HG02642 (cell line): ENCODE results near the gene SYNDIG1.

Experiments
- ATAC-seq: cut with Tn5 transposase; IDR thresholded peaks from one replicate; pipeline ENCODE4 v1.9.1; 2021; ENCODE audit warnings: mild to moderate bottlenecking; ENCODE audit not compliant: unreplicated experiment, poor library complexity

SYNDIG1 gene

DNA sequence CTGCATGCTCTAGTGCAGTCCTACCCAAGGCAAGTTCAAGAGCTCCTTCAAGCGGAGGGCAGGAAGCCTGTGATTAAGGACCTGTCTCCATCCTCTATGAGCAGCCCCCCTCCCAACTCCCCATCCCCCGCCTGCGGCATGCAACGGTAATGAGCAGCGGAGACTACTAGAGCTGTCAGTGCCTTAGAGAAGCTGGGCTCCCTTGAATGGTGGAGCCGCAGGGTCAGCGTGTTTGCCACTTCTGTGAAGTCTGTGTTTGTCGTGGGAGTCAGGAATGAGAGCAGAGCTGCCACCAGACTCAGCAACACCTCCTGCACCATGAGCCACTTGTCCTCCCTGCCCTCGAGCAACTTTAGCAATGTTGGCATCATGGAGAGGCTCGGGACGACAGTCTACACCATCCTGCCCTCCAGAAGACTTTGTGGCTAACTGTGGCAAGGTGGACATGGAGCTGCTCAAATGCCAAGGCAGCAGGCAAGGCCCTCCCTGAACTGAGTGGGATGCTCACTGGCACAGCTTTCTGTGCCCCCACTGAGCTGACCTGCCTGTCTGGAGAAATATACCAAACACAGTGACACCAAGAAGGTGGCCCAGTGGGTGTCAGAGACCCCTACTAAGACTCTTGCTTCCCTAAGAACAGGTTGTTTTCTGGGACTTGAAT, 23.8 kb upstream of the SYNDIG1 start:
- ATAC-seq: no peak

DNA sequence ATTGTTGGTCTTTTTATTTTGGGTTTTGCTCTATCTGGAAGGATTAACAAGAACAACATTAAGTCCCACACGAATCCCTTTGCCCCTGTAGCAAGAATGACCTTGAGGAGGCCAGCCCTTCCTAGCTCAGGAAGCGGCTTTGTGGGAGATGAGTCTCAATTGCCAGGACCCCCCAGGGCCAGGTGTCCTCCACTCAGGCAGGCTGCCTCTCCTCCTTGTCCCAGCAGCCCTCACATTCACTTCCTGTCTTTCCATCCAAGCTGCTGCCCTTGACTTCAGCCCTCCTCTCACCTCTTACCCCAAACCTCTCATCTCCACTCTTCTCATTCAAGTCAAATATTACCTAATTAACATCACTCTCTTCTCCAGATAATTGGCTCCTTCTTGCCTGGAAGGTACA, 22.6 kb upstream of the SYNDIG1 start:
- ATAC-seq: no peak

DNA sequence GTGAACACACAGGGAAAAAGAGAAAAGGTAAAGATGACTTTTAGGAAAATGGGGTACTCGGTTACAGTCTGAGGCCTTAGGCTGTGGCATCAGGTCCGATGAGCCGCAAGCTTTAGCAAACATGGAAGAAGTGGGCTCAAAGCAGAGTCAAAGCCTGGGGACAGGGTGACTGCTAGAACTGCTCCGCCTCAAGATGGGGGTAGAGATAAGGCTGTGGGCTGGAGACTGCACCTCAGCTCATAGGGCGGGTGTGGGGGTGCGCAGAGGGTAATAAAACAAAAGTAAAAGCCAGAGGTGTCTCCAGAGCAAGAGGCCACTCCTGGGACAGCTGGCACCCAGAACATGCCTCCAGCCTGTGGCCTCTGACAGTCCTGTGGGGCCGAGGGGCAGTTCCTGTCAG, 21.3 kb upstream of the SYNDIG1 start:
- ATAC-seq: no peak

DNA sequence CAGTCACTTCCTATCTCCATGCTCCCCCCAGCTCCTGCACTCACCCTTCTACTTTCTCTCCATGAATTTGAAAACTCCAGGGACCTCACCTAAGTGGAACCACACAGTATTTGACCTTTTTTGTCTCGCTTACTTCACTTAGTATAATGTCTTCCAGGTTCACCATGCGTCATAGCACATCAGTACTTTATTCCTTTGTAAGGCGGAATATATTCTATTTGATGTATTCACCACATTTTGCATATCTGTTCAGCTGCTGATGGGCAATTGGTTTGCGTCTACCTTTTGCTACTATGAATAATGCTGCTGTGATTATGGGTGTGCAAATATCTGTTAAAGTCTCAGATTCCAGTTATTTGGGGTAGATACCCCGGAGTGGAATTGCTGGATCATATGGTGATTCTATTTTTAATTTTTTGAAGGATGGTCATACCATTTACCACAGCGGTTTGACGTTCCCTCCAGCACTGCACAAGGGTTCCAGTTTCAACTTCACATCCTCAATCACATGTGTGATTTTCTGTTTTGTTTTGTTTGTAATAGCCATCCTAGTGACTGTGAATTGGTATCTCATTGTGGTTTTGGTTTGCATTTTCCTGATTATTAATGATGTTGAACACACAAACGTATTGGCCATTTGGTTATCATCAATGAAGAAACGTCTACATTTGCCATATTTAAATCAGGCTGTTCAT, 20.3 kb upstream of the SYNDIG1 start:
- no peak for ATAC-seq

DNA sequence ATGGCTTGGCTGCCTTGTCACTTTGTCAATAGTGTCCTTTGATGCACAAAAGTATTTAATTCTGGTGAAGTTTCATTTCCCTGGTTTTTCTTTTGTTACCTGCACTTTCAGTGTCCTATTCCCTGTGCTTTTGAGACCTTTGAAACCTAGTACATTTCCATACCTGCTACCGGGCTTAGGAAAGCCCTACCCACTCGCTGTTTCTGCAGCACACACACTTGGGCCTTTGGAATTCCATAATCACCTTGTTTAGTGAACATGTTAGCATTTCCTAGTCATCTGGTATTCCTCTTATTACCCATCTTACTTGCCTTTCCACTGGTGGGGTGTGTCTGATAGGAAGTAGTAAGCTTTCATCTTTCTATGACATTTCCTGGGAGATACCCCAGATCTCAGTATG, 19.3 kb upstream of the SYNDIG1 start:
- no peak for ATAC-seq

DNA sequence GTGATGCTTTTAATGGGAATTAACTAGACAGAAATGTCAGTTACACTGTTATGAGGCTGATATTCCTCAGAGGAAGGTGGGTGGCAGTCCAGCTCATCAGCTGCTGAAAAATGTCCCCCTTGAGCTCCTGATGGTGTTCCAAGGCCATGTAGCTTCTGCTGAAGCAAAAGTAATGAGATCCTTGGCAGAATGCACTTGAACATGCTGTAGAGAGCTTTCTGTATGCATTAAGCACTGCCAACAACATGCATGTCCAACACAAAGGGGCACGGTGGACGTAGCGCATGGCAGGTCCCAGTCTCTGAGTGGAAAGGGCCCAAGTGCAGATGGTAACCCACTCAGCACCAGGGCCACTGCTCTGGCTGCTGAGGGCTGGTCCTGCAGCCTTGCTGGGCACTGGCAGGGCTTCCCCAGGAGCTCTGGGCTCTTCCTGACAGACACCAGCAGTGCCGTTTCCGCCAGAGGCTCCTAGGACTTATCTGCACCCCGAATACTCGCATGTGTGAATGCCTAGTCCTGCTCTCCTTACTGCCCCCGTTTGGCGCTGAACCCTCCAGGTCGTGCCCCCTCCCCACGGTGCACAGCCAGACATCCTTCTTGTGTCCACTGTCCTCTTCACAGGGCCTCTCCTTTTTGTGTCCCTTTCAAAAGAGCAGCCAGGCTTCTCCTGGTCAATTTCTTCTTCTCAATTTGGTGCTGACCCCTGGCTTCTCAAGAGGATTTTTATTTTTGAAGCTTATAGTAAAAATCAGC, 18.6 kb upstream of the SYNDIG1 start:
- no peak for ATAC-seq

DNA sequence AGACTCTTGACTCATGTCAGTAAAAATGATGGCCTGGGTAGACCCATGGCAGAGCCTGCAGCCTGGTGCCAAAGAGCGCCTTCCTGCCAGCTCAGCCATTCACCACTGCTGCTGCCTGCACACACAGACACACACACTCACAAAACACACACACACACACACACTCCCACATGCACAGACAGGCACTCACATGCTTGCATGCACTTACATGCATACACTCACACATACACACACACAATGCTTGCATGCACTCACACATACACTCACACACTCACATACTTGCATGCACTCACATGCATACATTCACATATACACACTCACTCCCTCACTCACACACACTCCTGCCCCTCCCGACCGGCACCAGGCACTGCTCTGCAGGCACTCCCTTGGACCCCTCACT, 18.0 kb upstream of the SYNDIG1 start:
- ATAC-seq: no peak

DNA sequence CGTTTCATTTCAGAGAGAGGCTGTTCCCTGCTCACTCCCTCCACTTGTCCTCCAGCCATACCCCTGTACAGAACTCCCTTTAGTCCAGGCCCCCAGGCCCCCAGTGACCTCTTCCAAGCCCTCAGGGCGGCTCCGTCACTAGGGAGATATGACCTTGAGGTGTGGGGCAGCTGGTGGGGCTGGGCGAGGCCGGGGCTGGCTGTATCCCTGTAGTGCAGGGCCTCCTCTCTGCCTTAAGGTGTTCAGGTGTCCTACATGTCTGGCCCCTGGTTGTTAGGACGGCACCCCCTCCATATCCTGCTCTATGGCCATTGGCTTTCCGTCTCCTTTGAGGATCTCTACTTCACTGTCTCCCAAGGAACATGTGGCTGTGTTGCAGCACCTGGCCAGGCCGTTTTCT, 17.4 kb upstream of the SYNDIG1 start:
- ATAC-seq: no peak

DNA sequence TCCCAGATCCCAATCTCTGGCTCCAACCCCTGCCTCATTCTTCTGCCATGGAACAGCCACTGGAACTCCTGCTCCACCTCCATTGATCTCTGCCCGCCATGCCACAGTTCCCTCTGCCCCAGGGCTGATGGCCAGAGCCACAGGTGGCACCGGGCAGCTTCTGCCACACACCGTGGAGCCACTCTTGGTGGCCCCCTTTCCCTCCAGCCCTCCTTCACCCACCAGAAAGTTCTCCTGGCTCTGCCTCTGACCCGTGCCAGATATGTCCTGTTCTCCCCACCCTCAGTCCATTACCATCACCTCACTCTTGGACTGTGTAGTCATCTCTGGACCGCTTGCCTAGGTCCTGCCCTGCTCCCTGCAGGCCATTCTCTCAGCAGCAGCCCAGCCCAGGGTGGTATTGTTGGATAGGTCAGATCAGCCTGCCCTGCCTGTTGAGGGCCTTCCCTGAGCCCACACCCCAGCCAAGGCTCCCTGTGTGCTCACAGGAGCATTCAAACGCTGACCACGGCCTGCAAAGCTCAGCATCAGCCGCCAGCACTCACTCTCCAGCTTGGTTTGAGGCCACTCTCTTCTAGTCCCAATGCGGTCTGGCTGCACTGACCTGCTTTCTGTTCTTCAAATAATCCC, 16.8 kb upstream of the SYNDIG1 start:
- no peak for ATAC-seq

DNA sequence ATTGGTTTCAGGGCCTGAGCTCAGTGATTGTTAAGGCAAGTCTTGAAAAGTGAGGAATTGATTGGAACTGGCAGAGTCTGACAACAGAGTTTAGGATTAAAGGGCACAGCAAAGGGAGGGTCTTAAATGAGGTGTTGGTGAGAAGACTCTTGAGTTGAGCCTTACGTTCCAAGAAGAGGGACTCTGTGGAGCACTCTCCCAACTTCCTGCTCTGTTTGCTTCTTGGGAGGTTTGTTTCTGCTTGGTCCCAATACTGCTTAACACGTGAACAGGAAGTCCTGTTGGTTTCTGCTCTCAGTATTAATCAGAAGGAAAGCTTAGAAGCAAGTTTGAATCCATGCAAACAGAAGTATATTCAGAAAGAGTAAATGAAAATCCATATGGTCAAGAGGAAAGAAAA, 15.6 kb upstream of the SYNDIG1 start:
- no peak for ATAC-seq

DNA sequence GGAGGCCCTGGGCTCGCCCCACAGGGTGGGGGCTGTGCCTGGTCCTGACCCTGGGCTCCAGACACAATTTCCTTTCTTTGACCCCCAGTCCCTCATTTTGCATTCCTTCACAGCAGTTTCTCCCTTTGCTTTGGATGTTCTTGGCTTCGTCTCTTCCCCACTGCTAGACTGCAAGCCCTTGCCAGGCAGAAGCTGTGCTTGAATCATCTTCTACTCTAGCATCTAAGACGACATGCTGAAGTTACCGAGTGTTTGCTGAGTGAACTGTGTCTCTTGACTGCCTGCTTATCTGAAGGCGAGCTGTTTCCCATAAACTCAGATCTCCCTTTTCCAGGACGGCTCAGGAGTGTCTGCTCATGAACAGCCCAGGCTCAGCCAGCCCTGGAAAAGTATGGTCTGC, 14.3 kb upstream of the SYNDIG1 start:
- ATAC-seq: no peak

DNA sequence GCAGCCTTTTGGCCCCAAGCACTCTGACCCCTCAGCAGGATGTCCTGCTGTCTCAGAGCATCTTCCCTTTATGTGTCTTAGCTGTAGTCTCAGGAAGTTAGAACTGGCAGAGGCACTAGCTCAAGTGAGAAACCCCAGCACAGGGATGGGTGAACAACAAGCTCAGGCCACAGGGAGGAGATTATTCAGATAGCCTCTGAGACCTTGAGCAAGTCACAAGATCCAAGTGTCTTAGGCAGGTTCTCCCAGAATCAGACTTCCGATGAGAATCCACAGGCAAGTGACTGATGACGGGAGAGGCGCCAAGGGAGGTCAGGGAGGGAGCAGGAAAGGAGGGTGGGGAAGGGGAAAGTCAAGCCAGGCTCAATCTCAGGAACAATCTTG, 13.0 kb upstream of the SYNDIG1 start:
- ATAC-seq: no peak

DNA sequence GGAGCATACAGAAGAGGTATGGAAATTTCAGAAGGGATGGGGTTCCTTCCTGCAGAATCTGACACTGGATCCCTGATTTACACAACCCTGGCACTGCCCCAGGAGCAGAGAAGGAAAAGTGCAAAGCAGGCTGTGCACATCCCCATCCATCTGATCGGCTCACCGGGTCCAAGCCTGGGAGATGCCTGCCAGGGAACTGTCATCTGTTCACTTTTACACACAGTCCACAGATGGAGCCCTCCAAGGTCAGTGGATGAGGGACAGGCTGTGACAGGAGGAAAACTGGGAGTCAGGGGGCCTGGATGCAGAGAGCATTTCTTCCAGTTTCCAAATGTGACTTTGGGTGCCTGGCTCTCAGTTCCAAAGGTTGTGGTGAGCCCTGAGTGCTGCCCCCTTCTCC, 11.0 kb upstream of the SYNDIG1 start:
- ATAC-seq: no peak

DNA sequence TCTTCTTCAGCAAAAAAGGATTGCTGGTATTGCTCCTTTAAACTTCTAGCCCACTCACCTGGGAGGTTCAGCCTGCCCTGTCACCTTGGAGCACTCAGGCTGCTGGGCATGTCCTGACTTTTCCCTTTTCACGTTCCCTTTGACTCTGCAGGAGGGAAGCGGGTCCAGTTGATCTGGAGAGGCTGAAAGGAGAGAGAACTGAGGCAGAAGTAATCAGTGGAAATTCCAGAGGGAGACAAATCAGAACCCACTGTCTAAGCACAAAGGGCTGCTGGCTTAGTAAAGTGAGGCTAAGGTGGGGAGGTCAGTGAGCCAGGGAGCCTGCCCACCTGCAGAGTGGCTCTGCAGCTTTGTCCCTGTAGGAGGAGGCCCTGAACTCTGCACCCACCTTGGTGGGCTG, 9.7 kb upstream of the SYNDIG1 start:
- ATAC-seq: no peak

DNA sequence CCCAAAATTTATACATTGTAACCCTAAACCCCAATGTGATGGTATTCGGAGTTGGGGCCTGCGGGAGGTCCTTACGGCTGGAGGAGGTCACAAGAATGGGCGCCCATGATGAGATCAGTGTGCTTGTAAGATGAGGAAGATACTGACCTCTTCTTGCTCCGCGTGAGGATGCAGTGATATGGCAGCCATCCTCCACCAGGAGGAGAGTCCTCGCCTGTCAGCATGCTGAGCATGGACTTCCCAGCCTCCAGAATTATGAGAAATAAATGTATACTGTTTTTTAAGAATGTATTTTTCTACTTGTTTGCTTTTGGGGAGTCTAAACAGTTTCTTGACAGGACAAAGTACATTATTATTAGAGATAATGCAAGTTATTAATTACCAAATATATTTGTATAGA, 8.7 kb upstream of the SYNDIG1 start:
- no peak for ATAC-seq

DNA sequence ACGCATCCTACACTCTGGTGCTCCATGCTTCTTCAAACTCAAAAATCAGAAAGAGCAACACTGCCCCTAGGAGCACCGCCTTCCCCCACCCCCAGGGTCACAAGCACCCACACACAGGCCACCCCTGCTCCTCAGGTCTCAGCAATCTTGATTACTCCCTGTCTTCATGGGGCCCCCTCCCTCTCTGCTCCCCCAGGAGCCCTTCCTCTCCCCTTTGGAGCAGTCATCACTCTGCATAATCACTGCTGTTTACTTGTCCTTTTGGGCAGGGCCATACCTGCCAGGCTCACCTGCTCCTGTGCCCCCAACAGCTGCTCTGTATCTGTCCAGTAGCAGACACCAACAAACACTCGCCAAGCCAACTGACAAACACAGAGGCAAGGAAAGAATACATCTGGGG, 7.6 kb upstream of the SYNDIG1 start:
- no peak for ATAC-seq

DNA sequence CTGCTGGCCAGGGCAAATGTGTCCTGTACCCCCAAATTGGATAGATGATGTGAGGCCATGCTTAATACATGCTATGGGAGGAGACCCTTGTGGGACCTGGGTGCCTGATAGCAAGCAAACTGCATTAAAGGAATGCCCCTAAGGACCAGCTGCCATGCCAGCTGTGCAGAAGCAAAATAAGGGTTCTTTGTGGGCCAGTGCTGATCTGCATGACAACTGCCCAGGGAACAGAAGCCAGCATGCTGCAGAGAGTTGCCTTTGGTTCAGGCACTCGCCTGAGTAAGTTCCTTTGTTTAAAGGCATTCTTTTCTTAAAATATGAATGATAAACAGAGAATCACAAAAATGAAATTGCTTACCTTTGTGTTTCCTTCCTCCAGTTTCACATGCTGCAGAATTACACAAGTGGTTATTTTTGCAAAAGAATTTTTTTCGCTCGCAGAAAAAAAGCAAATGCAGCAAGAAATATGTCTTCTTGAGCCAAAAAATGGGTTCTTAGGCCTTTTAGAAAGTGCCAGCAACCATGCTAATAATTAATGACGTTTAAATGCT, 6.9 kb upstream of the SYNDIG1 start:
- no peak for ATAC-seq

DNA sequence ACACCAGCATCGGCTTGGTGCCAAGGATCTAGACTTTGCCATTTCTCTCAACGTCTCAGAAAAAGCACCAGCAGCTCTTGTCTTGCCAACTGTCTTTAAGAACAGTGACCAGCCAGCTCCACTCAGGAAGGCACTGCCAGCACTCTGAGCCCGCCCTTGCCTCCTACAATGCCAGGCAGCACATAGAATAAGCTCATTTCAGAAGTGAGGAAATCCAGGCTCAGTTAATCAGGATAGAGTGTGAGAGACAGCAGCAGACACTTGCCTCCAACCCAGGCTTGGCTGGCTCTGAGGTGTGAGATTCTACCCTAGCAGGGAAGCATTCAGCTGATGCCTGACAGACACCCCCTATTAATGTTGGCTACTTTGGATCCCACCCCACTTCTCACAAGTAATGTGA, 4.3 kb upstream of the SYNDIG1 start:
- no peak for ATAC-seq

DNA sequence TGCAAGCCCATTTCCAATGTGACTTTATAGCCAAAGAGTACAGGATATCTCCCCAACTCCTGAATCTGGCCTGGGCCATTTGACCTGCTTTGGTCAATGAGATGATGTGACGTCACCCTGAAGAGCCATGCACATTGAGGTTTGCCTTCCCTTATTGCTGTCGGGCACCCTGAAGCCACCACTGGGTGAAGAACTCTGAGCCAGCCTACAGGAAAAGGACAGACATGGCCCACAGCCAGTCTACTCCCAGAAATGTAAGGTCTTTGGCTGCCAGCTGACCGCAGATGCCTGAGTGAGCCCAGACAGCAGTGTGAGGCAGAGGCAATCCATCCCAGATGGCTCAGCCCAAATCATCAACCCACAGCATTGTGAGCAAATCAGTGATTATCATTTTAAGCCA, 3.7 kb upstream of the SYNDIG1 start:
- no peak for ATAC-seq

DNA sequence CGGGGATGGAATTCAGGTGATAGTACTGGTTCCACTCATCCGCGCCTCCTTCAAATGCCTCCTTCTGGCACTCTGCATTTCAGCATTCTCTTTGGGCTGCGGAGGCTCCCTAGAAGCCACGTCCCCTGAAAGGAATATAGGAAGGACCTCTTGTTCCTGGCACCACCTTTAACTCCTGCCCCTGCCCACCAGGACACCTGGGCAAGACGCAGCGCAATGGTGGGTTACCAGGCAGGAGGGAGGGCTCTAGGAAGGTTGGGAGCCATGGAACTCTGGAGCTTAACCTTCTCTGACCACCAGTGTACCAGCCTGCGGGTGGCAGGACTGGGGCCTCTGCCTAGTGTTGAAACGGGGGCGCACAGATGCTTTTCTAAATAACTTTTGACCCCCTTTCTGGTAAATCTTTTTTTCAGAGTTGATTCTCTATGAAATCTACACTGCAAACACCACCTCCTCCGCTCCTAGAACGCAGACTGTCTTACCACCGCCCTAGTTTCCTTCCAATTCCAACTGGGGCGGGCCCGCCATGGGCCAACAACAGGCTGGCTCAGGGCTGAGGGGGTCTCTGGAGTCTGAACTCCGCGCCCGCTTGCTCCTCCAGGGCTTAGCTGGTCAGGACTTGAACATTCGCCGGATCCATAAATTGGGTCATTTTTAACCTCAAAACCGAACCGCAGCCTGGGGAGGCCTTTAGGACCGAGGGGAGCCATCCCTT, 871 bp upstream of the SYNDIG1 start:
- ATAC-seq: no peak
